Astrocyte of the spinal cord (primary cell): ENCODE measurements around the gene PHLDB2.
A peak's percentile ranks its signal among the peaks of the same experiment; 100 is the strongest.

Source experiments
- DNase-seq: peaks from one replicate; pipeline ENCODE4 v3.0.0; 2011; ENCODE audit warnings: low read depth, low spot score
- H3K4me3 ChIP-seq: 2 replicates; pipeline ENCODE4 v1.5.1; 2011; ENCODE audit warnings: low read depth, mild to moderate bottlenecking, low read length, moderate library complexity
- CTCF ChIP-seq: IDR thresholded peaks from 2 replicates; pipeline ENCODE4 v1.5.1; 2012; ENCODE audit warnings: low read depth, mild to moderate bottlenecking, low read length, inconsistent platforms
- in situ Hi-C: cut with HindIII; loops from 2 replicates; pipeline ENCODE4 v1.10.0; 2017; ENCODE audit warnings: low sequenced_read_pairs

Gene PHLDB2

GRCh38 chr3:111975131-111975530, 116.1 kb downstream of the PHLDB2 start:
- in situ Hi-C loops: no loop called here
- no peak for DNase-seq
- TF ChIP-seq CTCF: no peak
- no peak overlapping the region for H3K4me3 ChIP-seq

GRCh38 chr3:111976254-111976653, 117.2 kb downstream of the PHLDB2 start:
- DNase-seq: no peak
- TF ChIP-seq CTCF: no peak
- in situ Hi-C loops: no loop called here
- H3K4me3 ChIP-seq: no peak overlapping the region

GRCh38 chr3:111978583-111979433, 119.7 kb downstream of the PHLDB2 start, which contains the start of gene ABHD10:
TSS of gene ABHD10 (plus strand) at chr3:111979026. CDS start at chr3:111979062, 36 bp downstream.
- DNase-seq: peak; percentile 98
- H3K4me3 ChIP-seq: peak within 1 kb of the TSS; percentile 90
- in situ Hi-C loops: no loop called here
- TF ChIP-seq CTCF: no peak

GRCh38 chr3:111979434-111980038, 120.5 kb downstream of the PHLDB2 start:
- in situ Hi-C loops: no loop called here
- TF ChIP-seq CTCF: no peak
- H3K4me3 ChIP-seq: peak overlapping the region; percentile 90
- peak; percentile 43 for DNase-seq

GRCh38 chr3:111980716-111981456, 121.8 kb downstream of the PHLDB2 start:
- TF ChIP-seq CTCF: no peak
- no peak overlapping the region for H3K4me3 ChIP-seq
- in situ Hi-C loops: no loop called here
- no peak for DNase-seq

GRCh38 chr3:111981457-111981763, 122.3 kb downstream of the PHLDB2 start:
- DNase-seq: no peak
- in situ Hi-C loops: no loop called here
- no peak overlapping the region for H3K4me3 ChIP-seq
- TF ChIP-seq CTCF: no peak
